Tibial nerve (tissue), 4 donors: ENCODE measurements around the gene PPP1R7. TPM values are rescaled to one million over a fixed set of nuclear protein-coding genes. Genes with fewer than 3 reads are reported as not detected.

Experiments
- DNase-seq, 2 donors: peaks; one replicate each; pipeline ENCODE4 v3.0.0-alpha.2; 2019; ENCODE audit warnings: low spot score in 2 of 2
- H3K27ac ChIP-seq, 4 donors: fragments of 200-600 bp; sonication (generic) in 3 of 4; one replicate each; pipeline ENCODE4 v1.5.1; 2017 to 2019; ENCODE audit warnings: mild to moderate bottlenecking in 1 of 4
- H3K27me3 ChIP-seq, 2 donors: fragments of 200-600 bp; sonication (generic) in 1 of 2; one replicate each; pipeline versions ENCODE4 v1.5.1 to v1.6.0; 2017 to 2019
- H3K36me3 ChIP-seq, 3 donors: fragments of 200-600 bp; sonication (generic); one replicate each; pipeline ENCODE4 v1.5.1; 2018 to 2019
- H3K4me1 ChIP-seq, 4 donors: fragments of 200-600 bp; sonication (generic) in 3 of 4; one replicate each; pipeline ENCODE4 v1.5.1; 2017 to 2019
- H3K4me3 ChIP-seq, 4 donors: fragments of 200-600 bp; sonication (generic) in 3 of 4; one replicate each; pipeline ENCODE4 v1.5.1; 2017 to 2019; ENCODE audit warnings: mild to moderate bottlenecking in 1 of 4, moderate library complexity in 1 of 4
- H3K9me3 ChIP-seq, 4 donors: fragments of 200-600 bp; sonication (generic) in 3 of 4; one replicate each; pipeline ENCODE4 v1.5.1; 2017 to 2019
- EP300 ChIP-seq, 2 donors: sonication (generic); formaldehyde crosslinking; IDR thresholded peaks; one replicate each; pipeline ENCODE4 v1.6.1; 2017; ENCODE audit warnings: antibody characterized with exemption in 2 of 2, mild to moderate bottlenecking in 1 of 2
- POLR2A ChIP-seq, 2 donors: fragments of 450-650 bp; IDR thresholded peaks; one replicate each; pipeline ENCODE4 v1.6.1; 2017; ENCODE audit warnings: antibody characterized with exemption in 2 of 2, mild to moderate bottlenecking in 2 of 2, moderate library complexity in 2 of 2
- WGBS, 2 donors: methylation state at CpG; one replicate each; pipeline ENCODE4 v1.1.5; 2018; 5-methylcytosine and 5-hydroxymethylcytosine counted together
- total RNA-seq, 4 donors: library from RNA; depleted of rRNA; stranded (reverse); fragments of >200 nt; gene quantifications; one replicate each; pipeline ENCODE4 v1.1.0, GENCODE V29; 2016
- TF ChIP-seq, protein P1 (sequence below), 5 experiments: fragments of 200-600 bp in 3 of 5; fragments of 450-650 bp in 2 of 5; sonication (generic) in 3 of 5; IDR thresholded peaks; one replicate each; pipeline ENCODE4 v1.5.1; 2016 to 2019; ENCODE audit warnings: antibody characterized with exemption in 5 of 5, mild to moderate bottlenecking in 3 of 5, moderate library complexity in 2 of 5

The PPP1R7 gene
- total RNA-seq, 4 donors from 2014 or later: 29.5 to 53.8 (median 38.1) TPM

GRCh38 chr2:241211276-241211675 lies 61.0 kb downstream of the PPP1R7 start:
- no peak overlapping the region for H3K4me3 ChIP-seq
- no peak overlapping the region for H3K27ac ChIP-seq
- no peaks in the 10 kb centered on the region for H3K9me3 ChIP-seq
- TF ChIP-seq, protein P1, sequence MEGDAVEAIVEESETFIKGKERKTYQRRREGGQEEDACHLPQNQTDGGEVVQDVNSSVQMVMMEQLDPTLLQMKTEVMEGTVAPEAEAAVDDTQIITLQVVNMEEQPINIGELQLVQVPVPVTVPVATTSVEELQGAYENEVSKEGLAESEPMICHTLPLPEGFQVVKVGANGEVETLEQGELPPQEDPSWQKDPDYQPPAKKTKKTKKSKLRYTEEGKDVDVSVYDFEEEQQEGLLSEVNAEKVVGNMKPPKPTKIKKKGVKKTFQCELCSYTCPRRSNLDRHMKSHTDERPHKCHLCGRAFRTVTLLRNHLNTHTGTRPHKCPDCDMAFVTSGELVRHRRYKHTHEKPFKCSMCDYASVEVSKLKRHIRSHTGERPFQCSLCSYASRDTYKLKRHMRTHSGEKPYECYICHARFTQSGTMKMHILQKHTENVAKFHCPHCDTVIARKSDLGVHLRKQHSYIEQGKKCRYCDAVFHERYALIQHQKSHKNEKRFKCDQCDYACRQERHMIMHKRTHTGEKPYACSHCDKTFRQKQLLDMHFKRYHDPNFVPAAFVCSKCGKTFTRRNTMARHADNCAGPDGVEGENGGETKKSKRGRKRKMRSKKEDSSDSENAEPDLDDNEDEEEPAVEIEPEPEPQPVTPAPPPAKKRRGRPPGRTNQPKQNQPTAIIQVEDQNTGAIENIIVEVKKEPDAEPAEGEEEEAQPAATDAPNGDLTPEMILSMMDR (IDR thresholded peaks at IDR 0.05): no peak
- TF ChIP-seq EP300 (IDR thresholded peaks at IDR 0.05) (no peak), POLR2A (IDR thresholded peaks at IDR 0.05) (no peak)
- no peak for DNase-seq
- H3K27me3 ChIP-seq: no peaks in the 10 kb centered on the region
- 5 to 21% methylated on average over 2 of the region's 2 CpGs for WGBS, 2 donors
- H3K4me1 ChIP-seq: no peaks in the 10 kb centered on the region
- no peaks in the 10 kb centered on the region for H3K36me3 ChIP-seq

GRCh38 chr2:241213041-241213440 lies 62.8 kb downstream of the PPP1R7 start:
- no peak for TF ChIP-seq POLR2A (IDR thresholded peaks at IDR 0.05)
- TF ChIP-seq, protein P1 (IDR thresholded peaks at IDR 0.05): no peak
- TF ChIP-seq EP300 (IDR thresholded peaks at IDR 0.05): no peak
- Histone ChIP-seq H3K36me3 (no peaks in the 10 kb centered on the region), H3K27me3 (no peaks in the 10 kb centered on the region), H3K27ac (no peak overlapping the region), H3K4me3 (no peak overlapping the region), H3K9me3 (no peaks in the 10 kb centered on the region), H3K4me1 (no peaks in the 10 kb centered on the region)
- 81 to 84% methylated on average over 13 of the region's 13 CpGs for WGBS, 2 donors
- no peak for DNase-seq

GRCh38 chr2:241213567-241213966 lies 63.3 kb downstream of the PPP1R7 start:
- Histone ChIP-seq H3K27me3 (no peaks in the 10 kb centered on the region), H3K4me1 (peaks cover 0 to 5% (median 2%) of the 10 kb centered on the region in 4 donors), H3K27ac (no peak overlapping the region), H3K36me3 (no peaks in the 10 kb centered on the region), H3K9me3 (no peaks in the 10 kb centered on the region), H3K4me3 (no peak overlapping the region)
- TF ChIP-seq, protein P1 (IDR thresholded peaks at IDR 0.05): no peak
- TF ChIP-seq POLR2A (IDR thresholded peaks at IDR 0.05) (no peak), EP300 (IDR thresholded peaks at IDR 0.05) (no peak)
- DNase-seq: no peak
- 63 to 64% methylated on average over 3 to 7 of the region's 7 CpGs for WGBS, 2 donors

GRCh38 chr2:241214209-241214608 lies 63.9 kb downstream of the PPP1R7 start:
- no peaks in the 10 kb centered on the region for H3K9me3 ChIP-seq
- peaks cover 0 to 11% (median 5%) of the 10 kb centered on the region in 4 donors for H3K4me1 ChIP-seq
- no peak overlapping the region for H3K27ac ChIP-seq
- TF ChIP-seq, protein P1 (IDR thresholded peaks at IDR 0.05): no peak
- TF ChIP-seq POLR2A (IDR thresholded peaks at IDR 0.05) (no peak), EP300 (IDR thresholded peaks at IDR 0.05) (no peak)
- DNase-seq: no peak
- H3K4me3 ChIP-seq: no peak overlapping the region
- 47 to 68% methylated on average over 9 to 10 of the region's 10 CpGs for WGBS, 2 donors
- H3K36me3 ChIP-seq: no peaks in the 10 kb centered on the region
- no peaks in the 10 kb centered on the region for H3K27me3 ChIP-seq

DNA sequence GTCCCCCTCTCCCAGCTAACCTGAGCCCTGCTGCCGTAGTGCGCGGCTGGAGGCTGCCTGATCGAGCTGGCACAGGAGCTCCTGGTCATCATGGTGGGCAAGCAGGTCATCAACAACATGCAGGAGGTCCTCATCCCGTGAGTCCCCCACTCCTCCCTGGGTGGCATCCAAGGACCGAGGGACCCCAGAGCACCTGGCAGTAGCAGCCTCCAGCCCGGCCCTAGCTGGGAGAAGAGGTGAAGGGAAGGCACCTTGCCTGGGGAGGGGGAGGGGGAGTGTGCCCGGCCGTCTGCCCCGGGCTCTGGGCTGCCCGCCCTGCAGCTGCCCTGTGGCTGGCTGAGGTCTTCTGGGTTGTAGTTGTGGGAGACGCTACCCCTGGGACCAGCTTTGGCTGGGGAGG lies 64.5 kb downstream of the PPP1R7 start:
- Histone ChIP-seq H3K36me3 (no peaks in the 10 kb centered on the region), H3K4me1 (peaks cover 0 to 13% (median 6%) of the 10 kb centered on the region in 4 donors), H3K27me3 (no peaks in the 10 kb centered on the region), H3K27ac (no peak overlapping the region), H3K9me3 (no peaks in the 10 kb centered on the region), H3K4me3 (no peak overlapping the region)
- TF ChIP-seq EP300 (IDR thresholded peaks at IDR 0.05) (no peak), POLR2A (IDR thresholded peaks at IDR 0.05) (no peak)
- TF ChIP-seq, protein P1 (IDR thresholded peaks at IDR 0.05): no peak
- DNase-seq: no peak
- 81 to 84% methylated on average over 11 to 12 of the region's 12 CpGs for WGBS, 2 donors
